ENCODE measurements around the gene MAPK6. TPM values are rescaled to one million over a fixed set of nuclear protein-coding genes. Genes with fewer than 3 reads are reported as not detected.
A peak's percentile ranks its signal among the peaks of the same experiment; 100 is the strongest.

Gene MAPK6
- total and polyA plus RNA-seq, 8 donors: 2.3 to 159 (median 14.5) TPM

GRCh38 chr15:52097180-52097579 lies 78.2 kb downstream of the MAPK6 start:
- Histone ChIP-seq H3K4me1 (peaks cover 0 to 18% (median 3%) of the 10 kb centered on the region in 4 donors), H3K9me3 (no peaks in the 10 kb centered on the region), H3K4me3 (no peak overlapping the region), H3K27ac (no peak overlapping the region), H3K27me3 (no peaks in the 10 kb centered on the region), H3K36me3 (no peaks in the 10 kb centered on the region)
- DNase-seq: no peak
- no peak for TF ChIP-seq POLR2A (IDR thresholded peaks at IDR 0.05)
- no peak for TF ChIP-seq EP300 (IDR thresholded peaks at IDR 0.05)
- TF ChIP-seq CTCF (IDR thresholded peaks at IDR 0.05): no peak
- no peak for TF ChIP-seq POLR2AphosphoS5 (IDR thresholded peaks at IDR 0.05)
- intact Hi-C loops (cut with DNase I; ENCODE audit: low total_unique reads): no loop called here

GRCh38 chr15:52098323-52098722 lies 79.3 kb downstream of the MAPK6 start:
- 76 to 89% (median 82%) methylated on average over 2 of the region's 2 CpGs for WGBS, 5 donors
- Histone ChIP-seq H3K36me3 (no peaks in the 10 kb centered on the region), H3K4me3 (no peak overlapping the region), H3K27ac (no peak overlapping the region), H3K27me3 (no peaks in the 10 kb centered on the region), H3K4me1 (peaks cover 0 to 14% (median 4%) of the 10 kb centered on the region in 4 donors), H3K9me3 (no peaks in the 10 kb centered on the region)
- DNase-seq: no peak
- TF ChIP-seq EP300 (IDR thresholded peaks at IDR 0.05) (no peak), POLR2A (IDR thresholded peaks at IDR 0.05) (no peak), POLR2AphosphoS5 (IDR thresholded peaks at IDR 0.05) (no peak), CTCF (IDR thresholded peaks at IDR 0.05) (no peak)
- intact Hi-C loops (cut with DNase I; ENCODE audit: low total_unique reads): no loop called here

GRCh38 chr15:52099651-52100272 lies 80.7 kb downstream of the MAPK6 start:
- Histone ChIP-seq H3K36me3 (no peaks in the 10 kb centered on the region), H3K27ac (peak overlapping the region in 1 of 5 donors; percentile 29), H3K4me3 (no peak overlapping the region), H3K4me1 (peaks cover 0 to 14% (median 2%) of the 10 kb centered on the region in 4 donors), H3K9me3 (no peaks in the 10 kb centered on the region), H3K27me3 (no peaks in the 10 kb centered on the region)
- TF ChIP-seq POLR2A (IDR thresholded peaks at IDR 0.05) (no peak), EP300 (IDR thresholded peaks at IDR 0.05) (no peak), CTCF (IDR thresholded peaks at IDR 0.05) (no peak), POLR2AphosphoS5 (IDR thresholded peaks at IDR 0.05) (no peak)
- no peak for DNase-seq
- WGBS, 5 donors: 92 to 96% (median 95%) methylated on average over 15 of the region's 15 CpGs
- intact Hi-C loops (cut with DNase I; ENCODE audit: low total_unique reads): no loop called here

GRCh38 chr15:52100807-52101442 lies 81.9 kb downstream of the MAPK6 start:
- Histone ChIP-seq H3K36me3 (no peaks in the 10 kb centered on the region), H3K4me3 (no peak overlapping the region), H3K4me1 (peaks cover 0 to 9% (median 2%) of the 10 kb centered on the region in 4 donors), H3K27ac (peak overlapping the region in 1 of 5 donors; percentile 20), H3K27me3 (no peaks in the 10 kb centered on the region), H3K9me3 (no peaks in the 10 kb centered on the region)
- TF ChIP-seq CTCF (IDR thresholded peaks at IDR 0.05): no peak
- no peak for TF ChIP-seq POLR2AphosphoS5 (IDR thresholded peaks at IDR 0.05)
- no peak for TF ChIP-seq EP300 (IDR thresholded peaks at IDR 0.05)
- TF ChIP-seq POLR2A (IDR thresholded peaks at IDR 0.05): no peak
- peak; percentile 59 to 65 for DNase-seq
- intact Hi-C loops (cut with DNase I; ENCODE audit: low total_unique reads): no loop called here
- WGBS, 5 donors: 54 to 70% (median 65%) methylated on average over 6 of the region's 6 CpGs
